HFF-Myc (cell line): Measurements from ENCODE around the gene VIT.

Experiments used
- DNase-seq: peaks from one replicate; pipeline ENCODE4 v3.0.0-alpha.2; 2011; ENCODE audit warnings: low read depth; ENCODE audit errors: extremely low read depth
- H3K4me3 ChIP-seq: replicated peaks from 2 replicates; pipeline ENCODE4 v1.5.1; 2011; ENCODE audit warnings: low read depth, mild to moderate bottlenecking, control low read depth, low read length
- CTCF ChIP-seq: IDR thresholded peaks from 2 replicates; pipeline ENCODE4 v1.5.1; 2012; ENCODE audit warnings: mild to moderate bottlenecking, low read depth, low read length, control low read depth; ENCODE audit errors: missing control alignments

Gene VIT

DNA sequence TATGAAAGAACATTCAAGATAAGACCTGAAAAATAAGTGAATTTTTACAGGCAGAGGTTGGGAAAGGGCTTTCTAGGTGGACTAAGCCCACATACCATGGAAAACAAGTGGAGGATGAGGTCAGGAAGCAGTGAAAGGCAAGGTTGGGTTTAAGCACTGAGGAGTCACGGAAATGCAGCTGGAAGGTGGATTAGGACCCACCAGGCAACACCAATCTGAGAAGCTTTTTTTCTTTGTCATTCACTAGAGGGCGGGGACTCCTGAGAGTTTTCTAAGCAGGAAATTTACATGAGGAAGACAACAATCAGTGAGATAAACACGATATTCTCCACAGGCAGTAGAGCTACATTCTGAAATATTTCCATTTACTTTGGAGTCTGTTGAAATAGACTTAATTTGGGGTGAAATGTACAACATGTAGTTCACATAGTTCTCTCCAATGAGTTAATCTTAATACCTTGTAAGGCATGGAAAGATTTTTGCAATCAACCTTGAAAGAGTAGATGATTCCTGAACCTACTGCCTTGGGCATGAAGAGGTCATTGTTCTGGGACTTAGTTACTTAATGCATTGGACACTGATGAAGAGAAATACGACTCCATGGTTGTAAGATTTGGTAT lies 40.7 kb downstream of the VIT start:
- TF ChIP-seq CTCF = no peak
- H3K4me3 ChIP-seq = no peak overlapping the region
- no peak for DNase-seq

GRCh38 chr2:36740061-36740460 lies 43.6 kb downstream of the VIT start:
- no peak for DNase-seq
- TF ChIP-seq CTCF = no peak
- H3K4me3 ChIP-seq = no peak overlapping the region

GRCh38 chr2:36741188-36741837 lies 44.8 kb downstream of the VIT start:
- no peak for TF ChIP-seq CTCF
- no peak for DNase-seq

GRCh38 chr2:36743954-36744353 lies 47.4 kb downstream of the VIT start:
- TF ChIP-seq CTCF = no peak
- no peak for DNase-seq
- H3K4me3 ChIP-seq = no peak overlapping the region

More at GRCh38 chr2:36741188-36741837, 44.8 kb downstream of the VIT start:
- no peak overlapping the region for H3K4me3 ChIP-seq

- TF ChIP-seq CTCF = no peak
- no peak overlapping the region for H3K4me3 ChIP-seq
- DNase-seq = no peak
Observed at GRCh38 chr2:36748166-36748565, 51.7 kb downstream of the VIT start.

- no peak for TF ChIP-seq CTCF
- no peak overlapping the region for H3K4me3 ChIP-seq
- no peak for DNase-seq
Observed at GRCh38 chr2:36750101-36750500, 53.6 kb downstream of the VIT start.
